Activated B cell treated with CpG ODN at 0.5 μM for 24 hours (primary cell): ENCODE data around the gene NPSR1. TPM values are rescaled to one million over a fixed set of nuclear protein-coding genes. Genes with fewer than 3 reads are reported as not detected.

ENCODE experiments used
- ATAC-seq: fragments of 200-7000 bp; cut with Tn5 transposase; one replicate; pipeline ENCODE4 v1.10.0; 2021; ENCODE audit warnings: low read depth, mild to moderate bottlenecking, moderate library complexity
- CTCF ChIA-PET: fragments of 350-600 bp; sonication (Branson Sonifier 250); formaldehyde crosslinking; loops from one replicate; lab custom pipeline; 2021; ENCODE audit warnings: antibody characterized with exemption; lab: Charles Lee
- POLR2A ChIA-PET: fragments of 350-600 bp; sonication (Branson Sonifier 250); formaldehyde crosslinking; loops from one replicate; lab custom pipeline; 2021; ENCODE audit warnings: antibody characterized with exemption; lab: Charles Lee
- DNase-seq: peaks from one replicate; pipeline ENCODE4 v3.0.0; 2022
- H3K27ac Mint-ChIP-seq: one replicate; pipeline ENCODE4 v1.8.0; 2020; ENCODE audit warnings: mixed read lengths
- H3K27me3 Mint-ChIP-seq: one replicate; pipeline ENCODE4 v1.8.0; 2021; ENCODE audit warnings: mixed read lengths
- H3K36me3 Mint-ChIP-seq: one replicate; pipeline ENCODE4 v1.8.0; 2021; ENCODE audit warnings: low read depth, mixed read lengths
- H3K4me1 Mint-ChIP-seq: one replicate; pipeline ENCODE4 v1.8.0; 2021; ENCODE audit warnings: mixed read lengths
- H3K4me3 Mint-ChIP-seq: one replicate; pipeline ENCODE4 v1.8.0; 2020; ENCODE audit warnings: mild to moderate bottlenecking, mixed read lengths
- H3K9me3 Mint-ChIP-seq: one replicate; pipeline ENCODE4 v1.8.0; 2020; ENCODE audit warnings: mixed read lengths
- intact Hi-C: fragments of 100-400 bp; cut with micrococcal nuclease; formaldehyde crosslinking; loops from one replicate; pipeline ENCODE4 v1.15.1; 2024
- total RNA-seq: library from RNA; stranded (reverse); gene quantifications from 2 replicates; pipeline ENCODE4 v1.2.3, GENCODE V29; 2022
- TF ChIP-seq, protein P1 (sequence below): fragments of 200-600 bp; IDR thresholded peaks from one replicate; pipeline ENCODE4 v1.8.0; 2022; ENCODE audit warnings: antibody characterized with exemption, mild to moderate bottlenecking

The NPSR1 gene
- total RNA-seq, 1 donor from 2014 or later: not detected

DNA sequence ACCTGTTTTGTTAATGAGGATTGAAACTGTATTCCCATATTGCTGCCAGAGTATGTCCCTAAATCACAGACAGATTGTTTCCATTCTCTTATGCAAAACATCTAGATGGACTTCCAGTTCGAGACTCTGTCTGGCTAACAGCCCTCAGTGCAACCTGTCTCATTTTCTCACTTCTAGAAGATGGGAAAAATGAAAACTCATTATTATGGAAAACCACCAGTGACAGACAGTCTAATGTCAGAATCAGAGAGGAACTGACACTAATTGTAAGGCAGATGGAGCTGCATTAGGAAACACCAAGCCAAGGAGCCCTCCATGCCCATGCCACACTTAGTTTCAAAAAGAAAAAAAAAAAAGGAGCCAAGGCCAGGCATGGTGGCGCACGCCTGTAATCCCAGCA is 61.6 kb downstream of the NPSR1 start:
- ChIA-PET CTCF (no interaction called here), POLR2A (no interaction called here)
- ATAC-seq: no peak
- Mint-ChIP-seq H3K27ac (no peak overlapping the region), H3K4me1 (peaks cover 4% of the 10 kb centered on the region), H3K36me3 (no peaks in the 10 kb centered on the region), H3K9me3 (no peaks in the 10 kb centered on the region), H3K27me3 (no peaks in the 10 kb centered on the region), H3K4me3 (no peak overlapping the region)
- intact Hi-C loops: loop anchor here (10.0 kb wide), 1 partner anchor 65 kb away; the partner anchor contains the start of gene NPSR1
- TF ChIP-seq, protein P1, sequence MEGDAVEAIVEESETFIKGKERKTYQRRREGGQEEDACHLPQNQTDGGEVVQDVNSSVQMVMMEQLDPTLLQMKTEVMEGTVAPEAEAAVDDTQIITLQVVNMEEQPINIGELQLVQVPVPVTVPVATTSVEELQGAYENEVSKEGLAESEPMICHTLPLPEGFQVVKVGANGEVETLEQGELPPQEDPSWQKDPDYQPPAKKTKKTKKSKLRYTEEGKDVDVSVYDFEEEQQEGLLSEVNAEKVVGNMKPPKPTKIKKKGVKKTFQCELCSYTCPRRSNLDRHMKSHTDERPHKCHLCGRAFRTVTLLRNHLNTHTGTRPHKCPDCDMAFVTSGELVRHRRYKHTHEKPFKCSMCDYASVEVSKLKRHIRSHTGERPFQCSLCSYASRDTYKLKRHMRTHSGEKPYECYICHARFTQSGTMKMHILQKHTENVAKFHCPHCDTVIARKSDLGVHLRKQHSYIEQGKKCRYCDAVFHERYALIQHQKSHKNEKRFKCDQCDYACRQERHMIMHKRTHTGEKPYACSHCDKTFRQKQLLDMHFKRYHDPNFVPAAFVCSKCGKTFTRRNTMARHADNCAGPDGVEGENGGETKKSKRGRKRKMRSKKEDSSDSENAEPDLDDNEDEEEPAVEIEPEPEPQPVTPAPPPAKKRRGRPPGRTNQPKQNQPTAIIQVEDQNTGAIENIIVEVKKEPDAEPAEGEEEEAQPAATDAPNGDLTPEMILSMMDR: no peak
- no peak for DNase-seq

DNA sequence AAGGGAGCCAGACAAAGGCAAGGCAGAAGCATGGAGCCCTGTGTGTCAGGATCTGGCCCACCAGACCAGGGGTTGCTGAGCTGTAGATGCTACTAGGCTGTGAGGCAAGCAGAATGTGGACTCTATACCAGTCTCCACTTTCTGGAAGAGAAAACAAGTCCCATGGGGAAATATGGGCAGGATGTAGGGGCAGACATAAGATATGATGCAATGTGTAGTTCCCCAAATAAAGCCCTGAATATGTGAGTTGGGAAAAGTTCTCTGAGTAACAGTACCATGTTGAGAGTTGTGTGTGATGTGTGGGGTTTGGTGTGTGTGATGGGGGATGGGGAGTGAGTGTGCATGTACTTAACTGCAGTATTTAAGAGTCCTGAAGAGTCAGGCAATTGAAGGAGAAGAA is 62.3 kb downstream of the NPSR1 start:
- Mint-ChIP-seq H3K4me3 (no peak overlapping the region), H3K27me3 (no peaks in the 10 kb centered on the region), H3K4me1 (peaks cover 4% of the 10 kb centered on the region), H3K27ac (no peak overlapping the region), H3K9me3 (no peaks in the 10 kb centered on the region), H3K36me3 (no peaks in the 10 kb centered on the region)
- no peak for ATAC-seq
- POLR2A ChIA-PET: no interaction called here
- intact Hi-C loops: no loop called here
- TF ChIP-seq, protein P1: no peak
- CTCF ChIA-PET: no interaction called here
- no peak for DNase-seq

DNA sequence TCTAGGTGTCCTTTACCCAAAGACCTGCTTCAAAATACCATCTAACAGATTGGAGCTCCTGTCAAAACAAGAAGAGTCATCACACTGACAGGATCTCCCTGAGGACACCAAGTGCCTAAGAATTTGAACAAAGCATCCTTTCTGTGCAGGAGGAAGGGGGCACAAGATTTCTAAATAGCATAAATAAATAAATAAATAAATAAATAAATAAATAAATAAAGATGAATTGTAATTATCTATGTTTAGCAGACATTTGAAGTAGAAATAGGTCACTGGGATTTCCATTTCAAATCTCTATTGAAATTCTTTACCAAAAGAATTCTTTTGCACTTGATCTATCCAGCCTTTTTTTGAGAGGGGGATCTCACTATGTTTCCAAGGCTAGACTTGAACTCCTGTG is 65.3 kb downstream of the NPSR1 start:
- intact Hi-C loops: no loop called here
- no peak for DNase-seq
- no peak for ATAC-seq
- Mint-ChIP-seq H3K27me3 (no peaks in the 10 kb centered on the region), H3K4me3 (no peak overlapping the region), H3K27ac (no peak overlapping the region), H3K36me3 (no peaks in the 10 kb centered on the region), H3K9me3 (no peaks in the 10 kb centered on the region), H3K4me1 (peaks cover 4% of the 10 kb centered on the region)
- CTCF ChIA-PET: no interaction called here
- TF ChIP-seq, protein P1: no peak
- POLR2A ChIA-PET: no interaction called here

DNA sequence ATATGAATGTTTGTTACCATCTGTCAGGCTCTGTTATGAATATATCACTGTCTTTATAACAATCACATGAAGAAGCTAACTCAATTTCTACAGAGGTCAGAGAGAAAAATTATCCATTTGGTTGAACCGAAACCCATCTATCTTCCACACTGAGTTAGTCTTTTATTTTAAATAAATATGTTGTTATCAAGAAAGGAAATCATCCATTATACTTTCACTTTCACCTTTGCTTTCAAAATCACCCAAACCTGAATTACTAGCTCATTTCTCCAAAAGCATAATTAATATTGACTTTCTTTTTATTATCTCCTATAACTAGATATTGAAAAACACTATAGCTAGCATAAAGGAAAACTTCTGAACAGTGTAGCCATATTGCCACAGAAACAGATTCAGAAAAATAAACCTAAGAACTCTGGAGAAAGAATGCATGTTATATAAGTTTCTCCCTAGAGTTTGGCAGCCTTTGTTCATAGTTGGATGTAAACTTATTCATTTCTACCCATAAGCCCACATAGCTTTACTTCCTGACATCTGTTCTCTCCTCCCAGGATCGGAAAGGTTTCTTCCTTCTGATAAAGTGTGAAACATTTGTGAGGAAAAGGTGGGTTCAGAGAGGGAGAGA is 66.0 kb downstream of the NPSR1 start:
- Mint-ChIP-seq H3K27me3 (no peaks in the 10 kb centered on the region), H3K4me1 (peaks cover 4% of the 10 kb centered on the region), H3K36me3 (no peaks in the 10 kb centered on the region), H3K4me3 (no peak overlapping the region), H3K9me3 (no peaks in the 10 kb centered on the region), H3K27ac (no peak overlapping the region)
- TF ChIP-seq, protein P1: no peak
- ATAC-seq: no peak
- intact Hi-C loops: no loop called here
- CTCF ChIA-PET: no interaction called here
- DNase-seq: no peak
- POLR2A ChIA-PET: no interaction called here

DNA sequence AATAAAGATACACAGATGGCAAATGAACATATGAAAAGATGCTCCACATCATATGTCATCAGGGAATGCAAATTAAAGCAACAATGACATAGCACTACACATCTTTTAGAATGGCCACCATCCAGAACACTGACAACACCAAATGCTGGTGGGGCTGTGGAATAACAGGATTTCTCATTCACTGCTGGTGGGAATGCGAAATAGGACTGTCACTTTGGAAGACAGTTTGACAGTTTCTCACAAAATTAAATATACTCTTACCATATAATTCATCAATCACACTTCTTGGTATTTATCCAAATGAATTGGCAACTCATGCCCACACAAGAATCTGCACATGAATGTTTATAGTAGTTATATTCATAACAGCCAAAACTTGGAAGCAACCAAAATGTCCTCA is 68.2 kb downstream of the NPSR1 start:
- H3K4me3 Mint-ChIP-seq: no peak overlapping the region
- no peak for DNase-seq
- intact Hi-C loops: no loop called here
- H3K4me1 Mint-ChIP-seq: peaks cover 4% of the 10 kb centered on the region
- no peaks in the 10 kb centered on the region for H3K36me3 Mint-ChIP-seq
- no peak for ATAC-seq
- no peaks in the 10 kb centered on the region for H3K9me3 Mint-ChIP-seq
- H3K27ac Mint-ChIP-seq: no peak overlapping the region
- POLR2A ChIA-PET: no interaction called here
- CTCF ChIA-PET: no interaction called here
- TF ChIP-seq, protein P1: no peak
- H3K27me3 Mint-ChIP-seq: no peaks in the 10 kb centered on the region
